Muscle of arm (tissue), 14 donors: Measurements from ENCODE around the gene LUZP2. TPM values are rescaled to one million over a fixed set of nuclear protein-coding genes. Genes with fewer than 3 reads are reported as not detected.

Source experiments
- DNase-seq: peaks from one replicate; pipeline ENCODE4 v3.0.0-alpha.2; 2013
- long read RNA-seq, 11 donors: transcript quantifications; one replicate each; lab custom pipeline, GENCODE V29; 2026
- polyA plus RNA-seq, 12 donors: library from polyadenylated mRNA; unstranded; fragments of 120-200 nt; gene quantifications; one replicate each; pipeline ENCODE4 v1.2.1, GENCODE V29; 2013; ENCODE audit not compliant: insufficient read length in 12 of 12

Gene LUZP2
- polyA plus RNA-seq: 1 to 10 TPM in 3 of 12 donors, under 1 TPM in 7, not detected in 2; 0.61 to 1.5 (median 0.85) TPM
- long read RNA-seq, donor 1: 0 reads
- long read RNA-seq, donor 2: 0 reads
- long read RNA-seq, donor 3: 0 reads
- long read RNA-seq, donor 4: 0 reads
- long read RNA-seq, donor 5: 0 reads
- long read RNA-seq, donor 6, full-length matches to known transcripts: 1 of 1 reads
- long read RNA-seq, donor 6, partial matches to known transcripts: 0 of 1 reads
- long read RNA-seq, donor 6, other reads (novel, unspliced or antisense): 0 of 1 reads
- long read RNA-seq, donor 7: 0 reads
- long read RNA-seq, donor 8: 0 reads
- long read RNA-seq, donor 9: 0 reads
- long read RNA-seq, donor 10: 0 reads
- long read RNA-seq, donor 11: 0 reads

DNA sequence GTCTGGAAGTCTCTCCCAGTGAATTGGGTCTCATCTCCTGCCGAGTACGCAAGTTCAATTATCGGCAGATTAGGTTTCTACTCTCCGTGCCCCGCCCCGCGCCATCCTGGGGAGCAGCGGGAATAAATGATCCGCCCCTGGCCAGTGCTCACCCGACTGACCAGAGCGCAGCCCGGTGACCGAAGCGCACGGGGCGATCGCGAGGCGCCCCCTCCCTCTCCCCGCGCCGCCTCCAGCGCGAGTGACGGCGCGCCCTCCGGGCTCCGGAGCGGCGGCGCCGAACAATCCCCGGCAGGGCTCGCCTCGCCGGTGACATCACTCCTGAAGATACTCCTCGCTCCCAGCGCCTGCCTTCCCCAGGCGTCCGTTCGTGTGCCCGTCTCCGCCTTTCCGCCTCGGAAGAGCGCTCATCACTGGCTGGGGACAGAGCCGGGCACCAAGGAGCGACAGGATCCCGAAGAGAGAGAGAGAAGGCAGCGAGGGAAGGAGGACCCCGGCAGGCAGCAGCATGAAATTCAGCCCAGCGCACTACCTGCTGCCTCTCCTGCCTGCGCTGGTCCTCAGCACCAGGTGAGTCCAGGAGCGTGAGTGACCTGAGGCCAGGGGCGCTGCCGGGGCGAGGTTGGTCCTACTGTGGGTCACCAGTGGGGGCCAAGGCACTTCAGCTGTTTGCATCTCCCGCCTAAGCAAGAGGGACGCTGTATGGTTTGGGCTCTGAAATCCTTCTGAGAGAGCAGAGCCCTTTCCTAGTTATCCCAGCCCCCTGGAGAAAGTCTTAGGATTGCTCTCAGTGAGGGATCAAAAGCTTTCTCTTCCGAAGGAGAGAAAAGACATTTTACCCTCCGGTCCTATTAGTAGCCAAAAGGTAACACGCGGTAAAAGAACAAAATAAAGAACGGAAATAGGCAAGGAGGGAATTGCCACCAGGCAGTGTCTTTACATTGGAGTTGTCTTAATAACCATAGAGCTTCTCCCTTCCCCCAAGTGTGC lies at the start of gene LUZP2:
LUZP2 (plus strand) TSS at position 318 of the 990 bp plus-strand sequence.
- peak; percentile 30 for DNase-seq

DNA sequence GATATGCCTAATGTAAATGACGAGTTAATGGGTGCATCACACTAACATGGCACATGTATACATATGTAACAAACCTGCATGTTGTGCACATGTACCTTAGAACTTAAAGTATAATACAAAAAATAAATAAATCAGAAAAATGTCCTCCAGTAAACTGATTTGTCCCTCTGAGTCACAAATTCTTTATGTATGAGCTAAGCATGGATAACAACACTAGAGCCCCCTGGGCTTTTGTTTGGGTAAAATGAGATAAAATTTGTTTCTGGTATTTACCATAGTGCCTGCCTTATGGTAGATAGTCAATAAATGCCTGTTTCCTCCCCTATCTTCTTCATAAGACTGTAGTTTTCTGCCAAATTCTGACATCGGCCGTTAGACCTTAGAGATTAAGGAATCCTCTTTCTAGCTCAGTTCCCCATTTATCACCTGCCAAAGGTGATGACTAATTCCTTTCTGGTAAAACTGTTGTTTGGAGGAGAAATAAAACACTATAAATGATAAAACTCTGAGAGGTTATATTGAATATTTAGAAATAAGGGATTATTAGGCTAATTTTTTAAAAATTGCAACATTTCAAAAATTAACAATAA lies 43.6 kb upstream of the LUZP2 start:
- DNase-seq: no peak

DNA sequence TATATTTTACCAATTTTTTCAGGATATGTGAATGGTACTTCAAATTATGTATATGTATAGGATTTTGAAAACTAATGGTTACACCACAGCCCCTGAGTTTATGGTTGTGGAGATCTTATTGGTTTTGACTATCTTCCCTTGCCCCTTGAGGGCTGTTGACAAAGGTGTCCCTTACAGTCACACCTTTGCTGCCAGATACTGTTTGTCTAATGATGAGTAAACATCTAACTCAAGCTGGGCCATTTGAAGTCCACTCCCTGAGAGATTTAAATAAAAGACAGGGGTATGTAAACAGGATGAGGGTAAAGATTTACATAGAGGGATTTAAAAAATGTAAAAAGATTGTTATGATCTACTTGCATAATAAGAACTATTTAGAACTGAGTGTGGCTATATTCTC lies 38.9 kb upstream of the LUZP2 start:
- no peak for DNase-seq

DNA sequence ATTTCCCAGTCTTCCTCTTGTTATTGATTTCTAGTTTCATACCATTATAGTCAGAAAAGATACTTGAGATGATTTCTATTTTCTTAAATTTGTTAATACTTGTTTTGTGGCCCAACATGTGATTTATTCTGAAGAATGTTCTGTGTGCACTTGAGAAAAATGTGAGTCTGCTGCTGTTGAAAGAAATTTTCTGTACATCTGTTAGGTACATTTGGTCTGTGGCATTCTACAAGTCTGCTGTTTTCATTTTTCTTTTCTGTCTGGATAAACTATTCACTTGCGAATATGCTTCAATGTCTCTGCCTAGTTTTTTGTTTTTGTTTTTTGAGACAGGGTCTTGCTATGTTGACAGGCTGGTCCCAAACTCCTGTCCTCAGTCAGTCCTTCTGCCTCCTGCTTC lies 26.4 kb upstream of the LUZP2 start:
- DNase-seq: no peak

DNA sequence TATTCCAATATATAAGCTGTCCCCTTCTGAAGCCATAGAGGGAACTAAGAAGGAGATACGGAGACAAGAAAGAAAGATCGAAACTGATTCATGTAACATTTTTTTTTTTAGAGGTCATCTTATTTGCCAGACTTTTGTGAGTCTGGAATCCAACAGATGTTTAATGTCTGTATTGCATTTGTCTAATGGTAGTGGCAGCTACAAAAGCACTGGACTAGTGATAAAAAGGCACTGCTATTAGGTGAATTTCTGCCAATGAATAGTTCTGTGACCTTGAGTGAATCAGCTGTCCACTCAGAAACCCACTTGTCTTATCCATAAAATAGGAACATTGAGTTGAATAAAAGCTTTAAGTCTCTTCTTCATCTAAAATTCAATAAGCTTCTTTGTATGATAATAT lies 25.8 kb upstream of the LUZP2 start:
- no peak for DNase-seq

DNA sequence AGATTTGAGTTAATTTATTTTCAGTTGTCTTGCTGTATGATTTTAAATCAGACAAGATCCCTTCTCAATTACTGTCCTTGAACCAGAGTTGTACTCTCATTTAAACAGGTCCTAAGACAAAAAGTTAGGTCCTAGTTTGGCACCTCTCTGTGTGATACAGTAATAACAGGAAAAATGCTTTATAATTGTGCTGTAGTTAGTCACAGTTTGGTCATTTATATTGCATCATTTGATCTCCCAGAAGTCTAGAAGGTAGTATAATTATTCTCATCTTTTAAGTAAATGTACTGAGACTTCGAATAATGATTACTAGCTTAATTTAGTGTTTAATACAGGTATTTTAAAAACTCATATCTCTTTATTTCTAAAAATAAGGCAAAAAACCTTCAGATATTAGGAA lies 18.1 kb upstream of the LUZP2 start:
- DNase-seq: no peak

DNA sequence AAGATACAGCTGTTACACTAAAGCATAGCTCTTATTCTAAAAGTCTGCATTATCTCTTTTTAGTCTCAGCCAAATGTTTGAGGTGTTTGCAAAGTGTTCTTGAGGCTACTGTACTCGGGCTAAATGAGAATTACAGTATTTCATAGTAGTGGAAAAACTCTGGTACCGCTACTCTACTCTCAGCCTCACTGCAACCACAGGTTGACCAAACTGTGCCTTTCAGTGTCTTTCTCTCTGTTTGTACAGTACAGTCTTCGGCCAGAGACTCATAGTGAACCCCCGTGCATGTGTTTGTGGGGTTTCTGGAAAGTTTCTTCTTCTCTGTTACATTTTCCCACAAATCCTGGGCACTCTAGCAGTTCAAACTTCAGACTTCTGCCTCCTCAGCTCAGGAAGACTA lies 7.4 kb upstream of the LUZP2 start:
- DNase-seq: no peak

DNA sequence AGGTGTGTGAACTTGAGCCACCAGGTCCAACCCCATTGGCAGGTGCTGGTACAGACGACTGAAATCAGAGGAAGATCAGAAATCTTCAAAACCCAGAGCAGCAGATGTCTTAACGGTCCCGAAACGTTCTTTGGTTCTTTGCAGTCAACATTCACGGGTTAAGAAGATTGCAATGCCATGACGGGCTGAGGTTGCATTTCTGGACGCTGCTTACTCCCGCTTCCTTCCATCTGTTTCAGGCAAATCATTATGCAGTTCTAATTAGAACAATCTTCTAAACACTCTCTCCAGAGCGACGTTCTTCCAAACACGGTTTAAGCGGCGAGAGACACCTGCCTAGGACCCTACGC lies 492 bp upstream of the LUZP2 start:
- peak; percentile 15 for DNase-seq

DNA sequence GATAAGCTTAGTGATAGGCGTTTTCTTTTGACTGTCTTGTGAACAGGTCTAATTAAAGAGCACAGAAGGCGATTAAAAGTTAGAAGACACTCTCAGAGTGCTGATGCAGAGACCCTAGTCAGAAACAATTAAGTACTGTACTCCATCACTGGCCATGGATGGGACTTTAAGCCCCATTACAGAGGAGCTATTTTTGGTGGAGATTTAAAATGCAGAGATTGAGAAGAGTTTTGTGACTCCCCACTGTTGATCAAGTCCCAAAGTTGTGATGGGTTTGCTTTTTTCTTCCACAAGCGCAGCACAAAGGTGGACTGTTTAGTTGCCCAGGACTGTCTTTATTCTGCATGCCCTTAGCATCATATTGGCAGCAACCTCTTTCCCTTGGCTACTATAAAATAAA lies 978 bp downstream of the LUZP2 start:
- no peak for DNase-seq

DNA sequence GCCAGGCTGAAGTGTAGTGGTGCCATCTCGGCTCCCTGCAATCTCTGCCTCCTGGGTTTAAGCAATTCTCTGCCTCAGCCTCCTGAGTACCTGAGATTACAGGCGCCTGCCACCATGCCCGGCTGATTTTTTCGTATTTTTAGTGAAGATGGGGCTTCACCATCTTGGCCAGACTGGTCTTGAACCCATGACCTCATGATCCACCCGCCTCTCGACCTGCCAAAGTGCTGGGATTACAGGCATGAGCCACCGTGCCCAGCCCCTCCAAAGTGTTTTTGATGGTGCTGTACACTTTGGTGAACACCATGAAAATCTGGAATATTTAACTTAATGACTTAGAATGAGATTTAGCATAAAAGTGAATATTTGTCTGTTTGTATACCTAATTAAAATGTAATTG lies 5.6 kb downstream of the LUZP2 start:
- no peak for DNase-seq

DNA sequence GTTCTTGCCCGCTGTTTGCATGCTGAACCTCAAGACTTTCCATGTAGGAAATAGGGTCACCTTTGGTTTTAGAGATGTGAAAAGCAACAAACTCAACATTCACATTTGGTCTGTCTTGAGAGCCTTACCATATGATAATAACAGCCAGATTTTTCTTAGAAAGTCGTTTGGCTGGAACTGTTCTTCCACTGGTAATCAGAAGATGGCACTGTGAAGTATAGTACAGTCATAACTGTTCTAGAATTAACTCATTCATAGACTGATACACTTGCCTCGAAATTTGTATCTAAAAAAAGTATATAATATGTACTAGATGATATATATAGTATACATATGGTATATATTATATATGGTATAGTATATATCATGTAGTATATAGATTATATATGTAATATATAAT lies 12.3 kb downstream of the LUZP2 start:
- no peak for DNase-seq

DNA sequence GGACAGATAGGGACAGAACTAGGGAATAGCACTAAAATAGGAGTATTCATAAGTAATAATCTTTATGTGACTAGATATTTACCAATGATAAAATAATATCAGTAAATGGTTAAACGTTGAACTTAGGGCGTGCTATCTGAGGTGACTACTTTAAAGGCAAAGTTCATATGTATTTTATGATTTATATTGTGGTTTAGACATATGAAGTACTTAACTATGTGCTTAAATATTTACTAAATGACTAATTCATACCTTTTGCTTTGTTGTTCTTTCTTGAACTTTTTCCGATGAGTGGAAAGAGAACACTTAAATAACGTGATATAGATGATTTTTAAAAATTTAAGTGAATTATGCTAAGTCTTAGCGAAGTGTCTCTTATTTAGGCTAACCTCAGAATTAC lies 14.7 kb downstream of the LUZP2 start:
- DNase-seq: no peak

DNA sequence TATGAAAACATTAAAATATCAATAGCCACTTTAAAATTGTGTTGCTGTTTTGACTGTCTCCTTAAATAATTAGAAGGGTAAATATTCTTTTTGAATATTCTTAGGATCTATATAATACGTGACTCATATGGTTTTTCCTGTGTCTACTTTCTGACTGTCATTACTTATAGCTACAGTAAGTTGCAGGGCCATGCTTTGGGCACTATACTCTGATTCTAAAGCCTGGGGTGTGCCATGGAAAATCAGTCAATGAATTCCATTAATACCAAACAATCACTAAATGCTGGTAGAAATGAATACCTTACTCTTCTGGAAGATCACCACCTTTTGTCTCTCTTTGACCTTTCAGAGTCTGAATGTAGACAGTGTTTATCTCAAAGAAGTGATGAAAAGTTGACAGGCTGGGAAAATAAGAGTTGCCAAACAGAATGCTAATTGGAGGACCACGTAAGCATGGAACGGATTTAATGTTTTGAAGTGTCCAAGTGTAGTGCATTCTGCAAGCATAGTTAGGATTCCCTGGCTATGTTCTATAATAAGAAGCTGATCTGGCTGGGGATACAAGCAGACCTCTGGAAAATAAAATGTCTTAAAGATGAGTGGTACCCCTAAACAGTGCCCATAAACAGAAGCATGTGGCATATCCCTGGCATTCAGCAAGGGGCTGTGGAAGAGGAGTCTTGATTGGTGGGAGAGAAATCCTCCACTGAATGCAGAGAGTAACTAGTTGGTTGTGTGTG lies 16.8 kb downstream of the LUZP2 start:
- no peak for DNase-seq

DNA sequence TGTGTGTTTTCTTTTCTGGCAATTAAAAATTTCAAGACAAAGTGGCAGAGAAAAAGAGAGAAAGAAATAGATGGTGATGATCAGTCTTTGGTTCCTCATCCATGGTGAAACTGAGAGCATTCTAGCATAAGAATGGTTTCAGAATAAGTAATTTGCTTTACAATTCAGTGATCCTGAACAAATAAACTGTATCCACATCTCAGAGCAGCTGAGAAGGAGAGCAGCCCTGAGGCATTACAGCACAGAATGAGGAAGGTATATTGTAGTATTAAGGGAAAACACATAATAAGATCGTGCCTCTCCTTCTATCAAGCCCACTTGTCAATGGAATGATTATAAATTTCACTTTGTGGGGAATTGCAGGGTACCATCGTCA lies 17.4 kb downstream of the LUZP2 start:
- DNase-seq: no peak

DNA sequence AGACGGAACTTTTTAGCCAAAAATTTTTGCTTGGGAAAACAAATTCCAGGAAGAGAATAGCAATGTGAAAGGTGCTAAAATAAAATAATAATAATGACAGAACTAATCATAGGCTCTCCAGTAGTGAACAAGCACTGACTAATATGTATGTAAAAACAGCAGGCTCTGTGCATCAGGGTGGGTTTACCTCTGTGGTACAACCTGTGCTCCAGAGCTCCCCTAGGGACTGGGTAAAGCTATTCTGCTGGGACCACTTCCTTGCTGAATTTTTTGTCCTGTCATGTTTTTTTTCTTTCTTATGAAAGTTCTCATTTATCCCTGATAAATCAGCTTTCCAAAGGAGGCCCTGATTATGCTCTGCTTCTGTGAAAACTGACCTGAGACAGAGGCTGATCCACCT lies 18.8 kb downstream of the LUZP2 start:
- DNase-seq: no peak

DNA sequence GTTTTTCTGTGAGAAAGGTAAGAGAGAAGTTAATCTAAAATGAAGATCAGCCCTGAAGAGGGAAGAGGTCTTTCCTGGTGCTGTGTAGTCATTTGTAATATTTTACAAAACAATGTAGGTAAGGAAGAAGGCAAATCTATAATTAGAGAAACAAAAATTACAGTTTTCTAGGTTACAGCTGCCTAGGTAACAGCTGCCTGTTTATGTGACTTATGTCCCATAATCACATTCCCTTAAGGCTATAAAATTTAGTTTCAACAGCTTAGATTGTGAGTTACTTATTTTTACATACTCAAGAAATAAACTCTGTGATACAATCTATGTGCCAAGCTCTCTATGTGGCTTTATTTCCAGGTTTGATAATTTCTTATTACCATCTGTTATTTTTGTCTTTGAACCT lies 19.8 kb downstream of the LUZP2 start:
- DNase-seq: no peak

DNA sequence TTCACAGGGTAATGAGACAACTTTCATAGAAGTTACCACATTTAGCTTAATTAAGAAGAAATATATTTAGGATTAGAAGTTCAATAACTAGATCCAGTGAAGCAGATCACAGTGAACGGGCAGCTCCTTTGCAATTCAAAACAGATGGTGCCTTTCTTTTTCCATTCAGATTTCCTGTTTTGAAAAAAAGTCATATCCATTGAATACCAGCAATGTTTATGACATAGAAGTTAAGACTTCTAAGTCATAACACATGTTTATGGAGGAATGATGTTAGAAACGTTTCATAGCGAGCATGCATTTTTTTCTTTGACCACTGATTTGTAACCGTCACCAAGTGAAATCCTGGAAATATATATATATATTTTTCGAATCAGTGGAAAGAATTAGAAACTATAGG lies 24.7 kb downstream of the LUZP2 start:
- DNase-seq: no peak

DNA sequence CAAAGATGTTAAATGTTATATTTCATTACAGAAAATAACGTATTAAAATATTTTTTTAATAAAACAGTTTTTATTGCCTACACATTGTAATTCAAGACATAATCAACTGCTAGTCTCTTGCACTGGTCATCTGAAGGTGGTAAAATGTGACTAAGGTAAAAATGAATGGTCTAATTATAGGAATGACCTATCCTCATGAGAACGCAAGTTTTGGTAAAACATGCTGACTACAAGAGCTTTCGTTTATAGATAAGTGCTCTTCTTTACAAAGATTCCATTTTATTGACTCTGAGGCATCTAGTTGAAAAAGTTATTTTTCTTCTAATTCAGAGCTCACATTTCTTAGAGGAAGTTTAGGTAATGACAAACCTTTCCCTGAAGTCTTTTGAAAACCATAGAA lies 27.3 kb downstream of the LUZP2 start:
- DNase-seq: no peak

DNA sequence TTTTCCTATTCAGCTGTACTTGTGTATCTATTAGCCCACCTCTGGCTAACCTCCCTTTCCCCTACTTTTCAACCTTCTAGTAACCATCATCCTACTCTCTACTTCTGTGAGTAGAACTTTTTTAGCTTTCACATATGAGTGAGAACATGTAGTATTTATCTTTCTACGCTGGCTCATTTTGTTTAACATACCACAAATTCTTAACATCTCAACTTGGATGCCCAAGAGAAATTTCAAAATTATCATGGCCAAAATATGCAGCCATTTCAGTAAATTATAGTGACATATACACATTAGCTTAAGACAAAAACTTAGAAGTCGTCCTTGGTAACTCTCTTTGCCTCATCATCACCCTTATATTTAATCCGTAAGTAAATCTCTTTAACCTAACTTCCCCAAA lies 34.7 kb downstream of the LUZP2 start:
- DNase-seq: no peak

DNA sequence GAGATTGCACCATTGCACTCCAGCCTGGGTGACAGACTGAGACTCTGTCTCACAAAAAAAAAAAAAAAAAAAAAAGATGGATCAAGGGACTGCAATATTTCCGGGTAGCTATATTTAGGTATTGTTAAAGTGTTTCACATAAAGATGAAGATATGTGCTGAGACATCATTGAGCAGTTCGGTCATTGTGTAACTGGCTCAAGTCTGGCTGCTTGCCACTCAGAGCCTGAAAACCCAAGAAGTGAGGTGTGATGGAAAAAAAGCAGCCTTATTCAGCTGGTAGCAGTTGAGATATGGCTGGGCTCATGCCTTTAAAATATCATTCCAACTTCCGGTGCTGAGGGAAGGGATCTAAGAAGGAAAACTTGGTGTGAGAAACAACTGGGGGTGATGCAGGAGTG lies 46.9 kb downstream of the LUZP2 start:
- no peak for DNase-seq

DNA sequence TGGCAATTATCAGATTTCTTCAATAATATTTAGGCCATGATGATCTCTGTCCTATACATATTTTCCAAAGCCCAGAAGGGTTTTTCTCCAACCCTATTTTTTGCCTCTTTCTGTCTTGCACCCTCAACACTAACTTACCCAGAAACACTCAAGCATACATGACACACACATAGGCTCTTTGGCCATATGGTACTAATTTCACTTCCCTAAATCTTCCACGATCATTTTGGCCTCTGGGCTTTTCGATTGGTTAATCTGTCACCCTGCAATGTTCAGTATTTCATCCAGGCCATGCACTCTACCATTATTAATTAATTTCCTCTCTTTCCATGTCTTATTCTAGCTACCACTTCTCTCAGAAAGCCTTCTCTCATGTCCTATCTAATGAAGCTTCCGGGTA lies 59.8 kb downstream of the LUZP2 start:
- DNase-seq: no peak

DNA sequence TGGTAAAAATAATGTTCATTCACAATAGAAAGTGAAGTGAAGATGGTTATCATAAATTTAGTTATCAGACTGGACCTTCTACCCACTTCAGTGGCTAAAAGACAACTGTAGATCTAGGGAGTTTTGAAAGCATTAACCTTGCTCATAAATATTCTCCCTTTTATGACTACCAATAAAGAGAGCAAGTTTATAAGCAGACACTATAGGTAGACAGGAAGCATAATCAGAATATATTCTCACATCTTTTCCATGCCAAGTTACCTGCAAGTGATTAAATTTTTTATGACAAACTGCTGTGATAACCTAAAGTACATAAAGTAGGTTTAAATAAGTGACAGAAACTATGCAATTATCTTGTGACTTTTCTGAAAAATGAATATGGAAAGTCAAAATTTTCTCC lies 62.5 kb downstream of the LUZP2 start:
- no peak for DNase-seq
